Esophagus muscularis mucosa (tissue), 4 donors: ENCODE data around the gene CX3CR1.

Experiments used
- CTCF ChIP-seq, 3 experiments: fragments of 200-600 bp in 2 of 3; fragments of 450-650 bp in 1 of 3; sonication (generic) in 2 of 3; IDR thresholded peaks; one replicate each; pipeline ENCODE4 v1.5.1; 2017 to 2019; ENCODE audit warnings: antibody characterized with exemption in 3 of 3, mild to moderate bottlenecking in 2 of 3, moderate library complexity in 1 of 3
- EP300 ChIP-seq: sonication (generic); formaldehyde crosslinking; IDR thresholded peaks from one replicate; pipeline ENCODE4 v1.6.1; 2017; ENCODE audit warnings: antibody characterized with exemption
- POLR2A ChIP-seq: fragments of 450-650 bp; IDR thresholded peaks from one replicate; pipeline ENCODE4 v1.6.1; 2017; ENCODE audit warnings: antibody characterized with exemption, moderate library complexity, mild to moderate bottlenecking, low read depth
- POLR2AphosphoS5 ChIP-seq, 2 donors: sonication (generic); formaldehyde crosslinking; IDR thresholded peaks; one replicate each; pipeline ENCODE4 v1.6.1; 2017; ENCODE audit warnings: antibody characterized with exemption in 2 of 2

GRCh38 chr3:39273119-39273518 lies 6.7 kb downstream of the CX3CR1 start:
- TF ChIP-seq CTCF (IDR thresholded peaks at IDR 0.05) (no peak), POLR2AphosphoS5 (IDR thresholded peaks at IDR 0.05) (no peak), POLR2A (no peak), EP300 (no peak)
